Measurements from ENCODE around the gene YPEL2.

The YPEL2 gene

DNA sequence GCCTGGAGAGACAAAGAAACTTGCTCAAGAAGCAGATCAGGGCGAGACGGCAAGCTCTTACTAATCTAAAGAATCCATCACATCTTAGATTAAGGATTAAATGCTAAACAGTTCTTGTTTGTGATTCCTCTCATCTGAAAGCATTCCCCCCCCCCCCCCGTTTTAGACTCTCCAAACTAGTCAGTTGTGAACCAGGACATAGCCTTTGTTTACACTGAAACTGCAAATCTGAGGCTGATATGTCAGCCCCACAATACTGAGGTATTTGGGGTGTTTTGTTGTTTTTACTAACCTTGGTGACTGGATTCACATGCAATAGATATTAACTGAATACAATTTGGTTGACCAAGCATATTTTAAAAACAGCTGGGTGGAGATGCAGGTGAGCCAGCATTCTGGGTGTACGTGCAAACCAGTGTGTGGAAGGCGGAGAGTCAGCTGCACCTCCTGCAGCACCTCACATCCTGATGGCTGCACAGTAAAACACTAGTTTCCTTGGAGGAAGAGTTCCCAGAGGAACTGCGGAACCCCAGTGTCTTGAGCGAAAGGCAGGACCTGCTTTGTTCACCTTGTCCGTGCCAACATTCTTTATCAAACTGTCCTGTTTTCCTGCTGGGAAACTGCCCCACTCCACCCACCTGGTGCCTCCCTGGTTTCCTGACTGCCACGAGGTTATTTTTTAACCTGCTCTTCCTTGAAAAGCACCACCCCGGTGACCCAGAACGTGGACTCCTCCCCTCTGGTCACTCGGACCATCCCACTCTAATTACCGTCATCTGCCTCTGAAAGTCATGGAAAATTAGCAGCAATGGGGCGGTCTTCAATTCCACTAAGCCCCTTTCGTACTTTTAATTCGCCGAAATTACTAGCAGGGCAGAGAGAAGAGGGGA is 1.2 kb upstream of the YPEL2 start:
- no peak for DNase-seq

DNA sequence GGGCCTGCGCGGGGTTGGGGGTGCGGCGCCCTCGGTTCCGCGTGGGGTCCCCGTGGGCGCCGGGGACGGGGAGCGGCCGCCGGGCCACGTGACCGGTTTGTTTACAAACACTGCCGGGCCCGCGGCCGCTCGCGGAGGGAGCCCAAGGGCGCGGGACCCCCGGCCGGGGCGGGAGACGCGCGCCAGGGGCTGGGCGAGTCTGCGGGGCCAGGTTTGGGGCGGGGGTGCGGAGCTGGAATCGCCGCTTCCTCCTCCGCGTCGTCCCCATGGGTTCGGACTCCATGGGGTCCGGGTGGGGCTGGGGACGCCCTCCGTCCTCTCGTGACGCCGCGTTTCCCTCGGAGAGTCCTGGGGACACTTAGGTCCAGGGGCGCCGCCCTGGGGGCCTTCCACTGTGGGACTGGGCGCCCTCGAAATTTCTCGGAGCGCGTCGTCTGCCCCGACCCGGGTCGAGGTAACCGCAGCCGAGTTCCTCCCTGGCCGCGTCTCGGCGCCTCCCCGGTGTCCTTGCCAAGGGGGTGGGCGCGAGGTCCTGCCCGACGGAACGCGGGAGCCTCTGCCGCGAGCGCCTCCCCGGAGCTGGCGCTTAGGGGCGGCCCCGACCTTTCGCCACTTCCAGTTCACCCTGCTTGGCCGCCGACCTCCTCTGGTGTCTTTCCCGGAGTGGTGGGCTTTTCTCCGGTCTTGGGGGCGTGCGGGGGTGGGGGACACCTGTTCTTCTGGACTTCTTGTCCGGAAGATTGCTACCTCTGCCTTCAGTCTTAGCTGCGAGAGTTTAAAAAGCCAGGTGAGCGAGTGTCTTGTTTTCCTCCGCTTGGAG is 684 bp downstream of the YPEL2 start:
- peak; percentile 55 for DNase-seq

DNA sequence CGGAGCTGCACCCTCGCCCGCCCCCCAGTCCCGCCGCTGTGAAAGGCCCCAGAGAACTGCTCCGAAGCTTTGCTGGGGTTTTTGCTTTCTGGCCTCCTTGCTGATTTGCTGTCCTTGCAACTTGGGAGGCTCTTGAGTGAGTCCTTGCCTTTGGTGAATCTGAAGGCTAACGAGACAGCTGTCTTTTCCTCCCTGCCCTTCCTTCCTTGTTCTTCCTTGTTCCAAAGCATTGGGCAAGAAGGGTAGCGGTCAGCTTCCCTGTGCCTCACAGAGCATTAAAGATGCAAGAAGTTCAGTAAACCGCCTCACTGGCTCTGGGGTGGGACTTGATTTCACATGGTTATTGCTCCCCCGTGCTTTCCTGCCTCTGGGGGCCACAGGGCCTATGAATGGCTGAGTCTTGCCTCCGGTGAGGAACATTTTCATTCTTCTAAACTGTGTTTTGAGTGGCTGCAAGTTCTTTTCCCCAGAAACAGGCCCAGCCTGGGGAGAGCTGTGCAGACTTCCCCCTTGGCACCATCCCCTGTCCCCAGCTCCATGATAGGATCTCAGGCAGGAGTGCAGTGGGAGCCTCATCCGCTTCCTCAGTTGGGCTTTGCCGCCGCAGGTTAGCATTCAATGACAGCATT is 1.4 kb downstream of the YPEL2 start:
- DNase-seq = peak; percentile 41

DNA sequence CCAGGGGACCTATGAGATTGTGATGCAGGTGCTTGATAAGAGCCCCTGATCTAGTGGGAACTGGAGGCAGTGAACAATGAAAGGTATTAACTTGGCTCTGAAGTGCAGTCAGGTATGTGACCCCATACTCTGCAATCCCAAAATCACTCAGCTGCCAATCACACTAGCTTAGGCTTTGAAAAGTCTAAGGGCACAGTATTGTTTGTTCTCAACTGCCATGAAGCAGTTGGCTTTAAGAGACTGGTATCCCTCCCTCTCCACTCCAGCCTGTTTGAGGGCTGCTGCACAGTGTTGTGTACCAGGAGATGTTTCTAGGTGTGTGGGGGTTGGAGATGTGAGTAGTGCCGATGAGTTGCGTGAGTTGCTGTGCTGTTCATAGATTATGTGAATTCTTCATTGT is 2.4 kb downstream of the YPEL2 start:
- no peak for DNase-seq

DNA sequence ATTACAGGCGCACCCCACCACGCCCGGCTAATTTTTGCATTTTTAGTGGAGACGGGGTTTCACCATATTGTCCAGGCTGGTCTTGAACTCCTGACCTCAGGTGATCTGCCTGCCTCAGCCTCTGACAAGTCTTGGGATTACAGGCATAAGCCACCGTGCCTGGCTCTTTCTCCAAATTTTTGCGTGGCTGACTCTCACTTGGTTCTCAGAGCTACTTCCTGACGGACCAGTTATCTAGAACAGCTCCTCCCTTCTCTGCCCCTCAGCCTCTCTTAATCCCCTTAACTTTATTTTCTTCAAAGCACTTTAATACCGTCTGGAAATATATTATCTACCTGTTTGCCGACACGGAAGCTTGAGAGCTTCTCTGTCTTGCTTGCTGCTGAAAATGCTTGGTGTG is 4.2 kb downstream of the YPEL2 start:
- no peak for DNase-seq

DNA sequence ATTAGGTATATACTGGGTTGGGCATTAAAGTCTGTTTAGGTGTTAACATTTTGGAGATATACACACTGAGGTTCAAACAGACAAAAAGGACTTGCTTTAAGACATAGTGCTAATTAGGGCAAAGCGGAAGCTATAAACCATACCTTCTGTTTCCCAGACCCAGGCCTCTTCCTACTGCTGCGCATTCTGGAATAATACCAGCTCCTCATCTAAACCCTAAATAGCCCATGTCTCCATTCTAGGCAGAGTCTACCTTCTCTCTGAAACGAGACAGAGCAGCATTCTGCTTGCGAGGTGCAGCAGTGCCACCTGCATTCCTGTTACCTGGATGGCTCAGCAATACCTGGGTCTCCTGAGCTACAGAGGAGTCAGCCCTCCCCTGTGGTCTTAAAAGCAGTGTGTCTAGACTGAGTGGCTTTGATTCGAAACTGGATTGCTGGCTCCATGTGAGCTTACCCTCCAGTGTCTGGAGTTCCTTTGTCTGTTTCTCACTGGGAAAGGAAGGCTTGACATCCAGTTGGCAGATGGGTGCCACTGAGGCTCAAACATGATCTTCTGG is 6.4 kb downstream of the YPEL2 start:
- DNase-seq = no peak

DNA sequence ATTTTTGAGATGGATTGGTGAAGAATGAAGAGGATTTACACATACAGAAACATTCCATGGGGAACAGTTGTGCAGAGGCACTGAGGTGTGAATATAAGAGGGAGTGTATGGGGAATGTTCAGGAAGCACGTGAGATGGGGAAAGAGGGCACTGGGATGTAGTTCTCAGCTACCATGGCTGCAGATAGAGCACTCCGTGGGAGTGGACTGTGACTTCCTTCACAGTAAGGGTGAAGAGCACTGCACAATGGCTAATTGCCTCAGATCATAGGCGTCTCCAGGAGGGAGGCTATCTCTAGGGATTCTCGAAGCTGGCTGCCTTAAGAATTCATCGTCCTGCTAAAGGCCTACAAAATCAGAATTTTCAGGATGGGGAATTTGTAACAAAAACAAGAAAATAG is 7.0 kb downstream of the YPEL2 start:
- DNase-seq = no peak

DNA sequence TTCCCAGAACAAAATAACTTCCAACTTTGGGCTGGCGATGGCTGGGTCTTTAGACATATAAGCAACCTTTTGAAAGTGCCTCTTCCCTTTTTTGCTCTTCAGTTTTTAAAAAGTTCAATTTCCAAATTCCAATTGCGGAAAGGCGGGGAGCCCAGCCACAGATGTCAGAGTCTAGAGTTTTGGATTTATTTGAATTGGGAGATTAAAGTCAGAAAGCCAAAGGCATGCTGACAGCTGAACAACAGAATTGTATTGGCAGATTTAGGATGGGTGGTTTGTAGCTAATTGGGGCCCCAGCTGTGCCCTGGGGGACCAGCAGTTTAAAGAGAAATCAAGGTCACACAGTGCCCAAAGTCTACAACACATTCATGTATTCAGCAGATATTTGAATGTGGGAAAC is 10.5 kb downstream of the YPEL2 start:
- no peak for DNase-seq

DNA sequence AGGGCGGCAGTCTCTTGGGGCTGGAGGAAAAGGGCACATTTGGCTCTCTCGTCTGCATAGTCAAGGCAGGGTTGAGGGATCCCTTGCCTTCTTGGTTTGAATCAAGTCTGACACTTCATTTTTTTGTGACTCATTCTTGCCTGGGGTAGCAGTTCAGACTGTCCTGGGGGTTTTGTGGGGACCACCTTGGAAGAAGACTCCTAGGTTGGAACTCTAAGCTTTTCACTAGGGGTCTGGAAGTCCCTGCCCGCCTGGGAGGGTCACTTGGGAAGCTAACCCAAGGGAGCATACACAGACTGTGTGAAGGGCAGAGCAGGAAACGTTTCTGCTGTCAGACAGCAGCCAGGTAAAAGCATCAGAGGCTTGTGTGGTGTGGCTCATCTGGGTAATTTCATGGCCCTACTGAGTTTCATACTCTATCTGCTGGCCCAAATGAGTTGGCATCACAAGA is 11.3 kb downstream of the YPEL2 start:
- peak; percentile 37 for DNase-seq

DNA sequence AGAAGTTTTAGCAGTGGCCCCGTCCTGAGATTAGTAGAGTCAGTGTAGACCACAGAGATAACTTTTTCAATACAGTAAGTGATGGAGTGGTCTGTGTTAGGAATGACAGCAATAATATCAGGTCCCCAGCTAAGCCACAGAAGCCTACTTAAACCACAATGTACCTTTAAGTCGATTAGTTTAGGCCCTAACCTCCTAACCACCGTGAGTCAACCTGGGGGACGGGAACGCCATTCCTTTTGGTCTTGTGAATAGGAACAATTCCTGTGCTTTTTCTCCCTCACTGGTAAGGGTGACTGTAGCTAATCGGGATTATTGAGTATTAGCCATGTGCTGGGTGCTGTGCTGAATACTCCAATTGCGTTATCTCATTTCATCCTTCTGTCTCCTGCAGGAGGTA is 14.0 kb downstream of the YPEL2 start:
- DNase-seq = no peak

DNA sequence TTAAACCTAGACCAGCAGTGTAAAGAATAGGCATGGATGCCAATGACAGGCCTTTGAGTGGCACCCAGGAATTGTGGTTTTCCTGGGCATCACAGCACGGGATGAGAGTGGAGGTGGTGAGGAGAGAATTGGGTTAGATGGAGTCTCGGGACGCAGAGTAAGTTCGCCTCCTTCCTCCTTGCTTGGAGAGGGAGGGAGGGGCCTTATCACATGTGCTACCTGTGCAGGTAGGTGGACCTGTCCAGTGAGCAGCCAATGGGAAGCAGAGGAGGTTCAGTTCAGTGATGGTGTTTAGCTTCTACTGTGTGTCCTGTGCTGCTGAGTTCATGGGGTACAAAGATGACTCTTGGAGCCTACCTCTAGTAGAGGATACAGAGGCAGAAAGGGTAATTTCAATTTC is 14.9 kb downstream of the YPEL2 start:
- no peak for DNase-seq

DNA sequence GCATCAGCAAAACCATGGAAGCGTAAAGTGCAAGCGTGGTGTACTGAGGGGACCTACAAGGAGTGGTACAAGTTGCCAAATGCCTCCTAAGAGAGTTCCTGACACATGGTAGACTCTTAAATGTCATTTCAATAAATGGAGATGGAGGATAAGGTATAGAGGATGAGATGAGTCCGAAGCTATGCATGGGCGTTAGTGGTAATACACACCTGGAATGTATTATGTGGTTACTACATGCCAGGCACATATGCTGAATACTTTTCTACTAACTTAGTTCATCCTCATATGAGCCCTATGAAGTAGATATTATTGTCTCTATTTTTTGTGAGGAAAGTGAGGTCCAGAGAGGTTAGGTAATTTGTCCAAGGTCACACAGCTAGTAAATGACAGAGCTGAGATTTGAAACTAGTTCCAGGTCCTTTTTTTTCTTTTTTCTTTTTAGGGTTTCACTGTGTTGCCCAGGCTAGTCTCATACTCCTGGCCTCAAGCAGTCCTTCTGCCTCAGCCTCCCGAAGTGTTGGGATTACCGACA is 15.5 kb downstream of the YPEL2 start:
- no peak for DNase-seq

DNA sequence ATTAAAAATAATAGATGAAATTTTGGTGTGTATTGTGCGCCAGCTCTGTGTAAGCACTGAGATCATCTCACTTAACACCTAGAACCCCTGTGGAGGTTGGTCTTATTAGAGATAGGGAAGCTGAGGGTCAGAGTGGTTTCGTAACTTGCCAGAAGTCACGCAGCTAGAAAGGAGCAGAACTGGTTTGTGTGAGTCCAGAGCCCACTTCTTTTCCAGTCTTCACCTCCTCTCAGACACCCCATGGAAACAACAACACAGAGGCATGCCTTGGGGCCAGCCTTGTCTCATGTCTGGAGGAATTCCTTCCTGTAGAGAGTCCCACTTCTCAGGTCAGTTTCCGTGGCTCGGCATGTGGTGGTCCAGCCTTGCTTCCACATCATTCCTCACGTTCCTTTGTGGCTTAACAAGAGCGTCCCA is 16.5 kb downstream of the YPEL2 start:
- DNase-seq = no peak

DNA sequence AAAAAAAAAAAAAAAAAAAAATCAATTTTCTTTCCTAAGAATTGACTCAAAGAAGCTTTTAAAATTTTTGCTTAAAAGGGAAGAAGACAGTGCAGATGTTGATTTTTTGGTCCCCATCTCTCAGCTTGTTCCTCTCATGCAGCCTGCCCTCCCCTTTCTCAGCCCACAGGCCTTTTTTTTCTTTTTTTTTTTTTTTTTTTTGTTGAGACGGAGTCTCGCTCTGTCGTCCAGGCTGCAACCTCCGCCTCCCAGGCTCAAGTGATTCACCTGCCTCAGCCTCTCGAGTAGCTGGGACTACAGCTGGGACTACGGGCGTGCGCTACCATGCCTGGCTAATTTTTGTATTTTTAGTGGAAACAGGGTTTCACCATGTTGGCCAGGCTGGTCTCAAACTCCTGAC is 17.7 kb downstream of the YPEL2 start:
- no peak for DNase-seq

DNA sequence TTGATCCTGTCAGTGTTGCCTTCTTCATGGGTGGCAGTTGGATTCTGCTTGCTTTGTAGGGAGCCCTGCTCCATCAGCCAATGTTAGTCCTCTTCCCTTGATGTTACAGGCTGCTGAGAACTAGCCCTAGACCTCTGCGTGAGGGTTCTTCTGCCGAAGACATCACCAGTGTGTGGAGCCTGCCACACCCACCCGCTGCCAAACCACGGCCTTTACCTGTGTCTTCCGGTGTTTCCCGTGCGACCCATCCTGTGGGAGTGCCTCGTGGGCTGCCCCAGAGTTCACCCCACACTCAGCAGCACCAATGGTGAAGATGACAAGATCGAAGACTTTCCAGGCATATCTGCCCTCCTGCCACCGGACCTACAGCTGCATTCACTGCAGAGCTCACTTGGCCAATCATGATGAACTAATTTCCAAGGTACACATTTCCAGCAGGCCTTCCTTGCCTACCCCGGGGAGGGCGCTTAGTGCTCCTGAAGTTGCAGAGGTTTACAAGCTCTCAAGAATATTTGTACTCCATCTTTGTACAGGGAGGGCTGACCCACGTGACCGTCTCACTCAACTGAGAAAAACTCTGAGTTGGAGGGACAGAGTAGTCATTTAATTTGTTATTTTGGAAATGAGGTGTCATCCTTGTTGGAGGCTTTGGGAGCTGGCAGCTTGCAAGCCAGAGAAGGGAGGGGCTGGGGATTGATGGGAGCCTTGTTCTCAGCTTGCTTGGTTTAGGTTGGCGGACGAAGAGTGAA is 21.8 kb downstream of the YPEL2 start:
- no peak for DNase-seq

DNA sequence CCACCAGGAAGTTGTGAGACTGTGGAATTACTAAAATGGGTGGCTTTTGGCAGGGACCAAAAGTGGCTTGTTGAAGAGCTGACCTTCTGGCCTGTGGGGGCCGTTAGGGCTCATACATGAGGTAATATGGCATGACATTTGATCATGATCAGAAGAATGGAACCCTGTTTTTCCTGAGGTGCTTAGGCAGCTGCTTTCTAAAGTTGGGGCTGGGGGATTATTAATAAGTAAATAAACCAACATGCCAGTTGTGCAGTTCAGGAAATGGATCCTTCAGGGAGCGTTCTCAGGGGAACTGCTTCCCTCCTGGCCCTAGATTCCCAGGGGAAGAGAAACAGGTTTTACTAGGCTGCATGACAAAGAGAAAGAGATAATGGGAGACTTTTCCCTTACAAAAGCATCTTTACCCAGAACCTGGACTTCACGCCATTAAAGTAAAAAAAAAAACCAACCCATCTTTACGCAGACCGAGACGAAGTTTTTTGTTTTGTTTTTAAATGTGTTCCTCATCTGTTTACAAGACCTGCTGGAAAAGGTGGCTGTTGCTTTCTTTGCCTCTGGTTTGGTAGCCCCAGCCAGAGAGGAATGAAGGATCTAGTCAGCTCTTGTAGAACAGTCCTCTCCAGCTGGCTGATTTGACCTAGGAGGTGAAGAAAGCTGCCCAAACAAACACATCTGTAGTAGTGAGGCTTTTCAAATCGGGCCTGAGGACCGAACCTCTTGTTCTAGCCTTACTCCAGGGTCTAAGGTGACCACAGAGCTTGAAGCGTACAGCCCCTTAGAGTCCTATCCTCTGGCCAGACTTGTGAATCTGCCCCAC is 22.7 kb downstream of the YPEL2 start:
- no peak for DNase-seq

DNA sequence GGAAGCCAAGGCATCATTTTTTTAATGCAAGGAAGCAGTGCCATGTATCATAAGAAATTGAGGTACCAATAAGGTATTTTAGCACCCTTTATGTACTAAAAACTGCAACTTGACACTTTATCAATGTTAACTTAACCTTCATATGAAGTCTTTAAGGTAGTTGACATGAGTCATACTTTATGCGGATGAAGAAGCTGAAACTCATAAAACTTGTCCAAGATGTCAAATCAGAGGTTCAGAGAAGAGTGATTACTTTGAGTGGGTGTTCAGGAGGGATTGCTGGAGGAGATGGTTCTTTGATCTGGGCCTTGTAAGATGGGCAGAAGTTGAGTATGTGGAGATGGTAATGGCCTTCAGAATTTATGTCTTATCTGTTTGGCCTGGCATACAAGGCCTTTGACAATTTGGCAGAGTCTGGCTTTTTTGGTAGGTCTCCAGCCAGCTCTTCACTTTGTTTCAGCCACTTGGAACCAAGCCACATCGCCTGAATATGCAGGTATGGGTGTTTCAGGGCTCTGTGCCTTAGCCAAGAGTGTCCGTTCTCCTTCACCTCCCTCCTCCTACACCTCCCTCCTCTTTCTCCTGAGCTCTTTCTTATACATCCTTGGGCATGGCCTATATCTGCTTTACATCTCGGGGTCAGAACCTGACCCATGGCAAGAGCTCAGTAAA is 23.7 kb downstream of the YPEL2 start:
- no peak for DNase-seq

DNA sequence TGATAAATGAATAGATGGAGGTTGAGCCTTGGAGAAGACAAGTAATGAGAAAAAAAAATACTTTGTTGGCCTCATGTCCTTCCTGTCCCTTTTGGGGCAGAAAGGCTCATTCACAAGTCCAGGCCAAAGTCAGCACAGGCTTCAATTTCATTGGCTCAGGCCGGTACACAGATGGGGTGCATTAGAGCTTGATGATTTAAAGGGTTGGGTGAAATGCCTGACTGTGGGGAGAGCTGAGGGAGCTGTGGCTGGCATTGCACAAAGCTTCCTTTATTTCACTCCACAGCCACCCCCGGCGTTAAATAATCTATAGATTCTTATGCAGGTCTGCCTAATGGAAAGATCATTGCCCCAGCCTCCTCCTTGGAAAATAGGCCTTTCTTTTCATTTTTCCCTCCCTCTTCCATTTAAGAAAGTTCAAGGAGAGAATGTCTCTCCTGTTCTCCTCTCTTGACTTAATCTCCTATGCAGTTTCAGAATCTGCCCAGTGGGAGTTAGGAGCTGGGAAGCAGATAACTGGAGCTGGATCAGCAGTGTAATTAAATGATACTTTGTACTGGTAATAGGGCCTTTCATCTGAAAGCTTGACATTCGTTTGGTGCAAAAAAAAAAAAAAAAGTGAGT is 24.4 kb downstream of the YPEL2 start:
- DNase-seq = no peak

DNA sequence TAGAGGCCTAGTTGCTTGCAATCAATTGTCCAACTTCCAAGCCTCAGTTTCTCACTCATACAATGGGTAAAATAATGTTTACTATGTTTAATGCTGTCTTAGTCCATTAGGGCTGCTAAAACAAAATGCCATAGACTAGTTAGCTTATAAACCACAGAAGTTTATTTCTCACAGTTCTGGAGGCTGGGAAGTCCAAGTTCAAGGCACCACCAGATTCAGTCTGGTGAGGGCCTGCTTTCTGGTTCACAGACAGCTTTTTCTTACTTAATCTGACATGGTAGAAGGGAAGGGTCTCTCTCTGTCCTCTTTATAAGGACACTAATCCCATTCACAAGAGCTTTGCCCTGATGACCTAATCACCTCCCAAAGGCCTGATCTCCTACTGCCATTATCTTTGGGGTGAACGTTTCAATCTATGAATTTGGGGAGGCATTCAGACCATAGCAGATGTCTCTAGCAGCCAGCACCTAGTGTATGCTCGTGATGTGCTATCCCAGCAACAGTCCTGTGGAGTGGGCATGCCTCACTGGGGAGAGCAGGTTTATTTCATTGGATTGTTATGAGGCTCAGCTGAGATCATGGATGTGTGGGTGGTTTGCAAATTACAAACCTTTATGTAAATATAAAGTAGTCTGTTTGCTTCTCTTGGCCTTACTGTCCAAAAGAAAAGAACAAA is 25.2 kb downstream of the YPEL2 start:
- no peak for DNase-seq

Measured in stimulated activated CD4-positive, alpha-beta T cell treated with anti-CD3 and anti-CD28 coated beads, Interleukin-15, amount 100 ng/mL, for 24 hours (primary cell).